Peyer's patch (tissue), 4 donors: ENCODE data around the gene CAMK2B.

Experiments used
- POLR2A ChIP-seq, 2 donors: fragments of 450-650 bp; IDR thresholded peaks; one replicate each; pipeline ENCODE4 v1.5.1; 2017; ENCODE audit warnings: antibody characterized with exemption in 2 of 2, mild to moderate bottlenecking in 2 of 2, moderate library complexity in 2 of 2
- TF ChIP-seq, protein P1 (sequence below), 6 experiments: fragments of 450-650 bp in 4 of 6; fragments of 200-600 bp in 2 of 6; sonication (generic) in 1 of 6; IDR thresholded peaks; one replicate each; pipeline ENCODE4 v1.5.1; 2017 to 2019; ENCODE audit warnings: antibody characterized with exemption in 6 of 6, mild to moderate bottlenecking in 3 of 6, moderate library complexity in 1 of 6

DNA sequence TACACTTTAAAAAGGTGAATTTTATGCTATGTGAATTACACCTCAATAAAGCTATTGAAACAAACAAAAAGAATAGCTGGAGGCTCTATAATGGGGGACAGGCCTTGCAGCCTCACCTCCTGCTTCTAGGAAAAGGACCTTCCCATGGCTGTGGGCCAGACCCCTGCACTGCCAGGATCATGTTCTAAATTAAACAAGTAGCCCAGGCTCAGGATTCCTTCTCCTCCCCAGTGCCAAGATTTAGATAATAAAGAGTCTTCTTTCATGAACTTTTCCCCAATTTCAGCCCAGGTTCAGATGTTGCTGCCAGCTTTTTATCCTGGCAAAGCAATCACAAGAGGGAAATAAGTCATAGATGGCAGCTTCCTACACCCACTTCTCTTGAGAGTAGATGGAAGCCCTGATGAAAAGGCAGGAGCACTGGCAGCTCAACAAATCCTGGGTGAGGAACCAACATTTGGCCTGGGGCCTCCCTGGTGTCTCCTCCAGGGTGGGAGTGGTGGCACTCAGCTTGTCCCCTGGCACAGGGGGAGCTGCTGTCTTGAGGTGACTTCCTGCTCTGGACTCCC lies 22.2 kb upstream of the CAMK2B start:
- TF ChIP-seq, protein P1, sequence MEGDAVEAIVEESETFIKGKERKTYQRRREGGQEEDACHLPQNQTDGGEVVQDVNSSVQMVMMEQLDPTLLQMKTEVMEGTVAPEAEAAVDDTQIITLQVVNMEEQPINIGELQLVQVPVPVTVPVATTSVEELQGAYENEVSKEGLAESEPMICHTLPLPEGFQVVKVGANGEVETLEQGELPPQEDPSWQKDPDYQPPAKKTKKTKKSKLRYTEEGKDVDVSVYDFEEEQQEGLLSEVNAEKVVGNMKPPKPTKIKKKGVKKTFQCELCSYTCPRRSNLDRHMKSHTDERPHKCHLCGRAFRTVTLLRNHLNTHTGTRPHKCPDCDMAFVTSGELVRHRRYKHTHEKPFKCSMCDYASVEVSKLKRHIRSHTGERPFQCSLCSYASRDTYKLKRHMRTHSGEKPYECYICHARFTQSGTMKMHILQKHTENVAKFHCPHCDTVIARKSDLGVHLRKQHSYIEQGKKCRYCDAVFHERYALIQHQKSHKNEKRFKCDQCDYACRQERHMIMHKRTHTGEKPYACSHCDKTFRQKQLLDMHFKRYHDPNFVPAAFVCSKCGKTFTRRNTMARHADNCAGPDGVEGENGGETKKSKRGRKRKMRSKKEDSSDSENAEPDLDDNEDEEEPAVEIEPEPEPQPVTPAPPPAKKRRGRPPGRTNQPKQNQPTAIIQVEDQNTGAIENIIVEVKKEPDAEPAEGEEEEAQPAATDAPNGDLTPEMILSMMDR (IDR thresholded peaks at IDR 0.05) = no peak
- TF ChIP-seq POLR2A (IDR thresholded peaks at IDR 0.05) = no peak
